OCI-M2 (cell line): ENCODE results near the gene TRERF1.

ENCODE experiments used
- DNase-seq: peaks from one replicate; lab custom pipeline; 2025; ENCODE audit not compliant: unreplicated experiment; lab: John Stamatoyannopoulos, UW

Gene TRERF1

GRCh38 chr6:42257614-42258013 lies 194.1 kb downstream of the TRERF1 start:
- no peak for DNase-seq

- DNase-seq = no peak
These were observed 194.7 kb downstream of the TRERF1 start for GRCh38 chr6:42257063-42257462.

GRCh38 chr6:42255050-42255449 lies 196.7 kb downstream of the TRERF1 start:
- no peak for DNase-seq

GRCh38 chr6:42254505-42254904 lies 197.2 kb downstream of the TRERF1 start:
- DNase-seq = no peak

- no peak for DNase-seq
These were observed 199.7 kb downstream of the TRERF1 start for GRCh38 chr6:42251911-42252637.

GRCh38 chr6:42251500-42251899 lies 200.2 kb downstream of the TRERF1 start:
- DNase-seq = no peak

- no peak for DNase-seq
These were observed 201.3 kb downstream of the TRERF1 start for GRCh38 chr6:42250274-42250931.

- DNase-seq = no peak
These were observed 202.4 kb downstream of the TRERF1 start for GRCh38 chr6:42249279-42249678.

GRCh38 chr6:42243046-42243445 lies 208.7 kb downstream of the TRERF1 start:
- no peak for DNase-seq

- no peak for DNase-seq
These were observed 209.8 kb downstream of the TRERF1 start for GRCh38 chr6:42241915-42242314.

- no peak for DNase-seq
These were observed 211.9 kb downstream of the TRERF1 start for GRCh38 chr6:42239736-42240375.

- no peak for DNase-seq
These were observed 212.4 kb downstream of the TRERF1 start for GRCh38 chr6:42239333-42239732.

GRCh38 chr6:42237857-42238256 lies 213.9 kb downstream of the TRERF1 start:
- no peak for DNase-seq

GRCh38 chr6:42236682-42237473 lies 214.8 kb downstream of the TRERF1 start:
- DNase-seq = no peak

GRCh38 chr6:42236030-42236429 lies 215.7 kb downstream of the TRERF1 start:
- no peak for DNase-seq

- DNase-seq = no peak
These were observed 219.7 kb downstream of the TRERF1 start for GRCh38 chr6:42232035-42232434.

GRCh38 chr6:42230345-42231321 lies 221.1 kb downstream of the TRERF1 start:
- DNase-seq = no peak

- DNase-seq = no peak
These were observed 222.1 kb downstream of the TRERF1 start for GRCh38 chr6:42229506-42230119.

GRCh38 chr6:42228305-42228704 lies 223.4 kb downstream of the TRERF1 start:
- DNase-seq = no peak
